GM10847 (cell line): ENCODE measurements around the gene SGCA.

Source experiments
- POLR2A ChIP-seq: IDR thresholded peaks from 2 replicates; pipeline ENCODE4 v1.6.1; 2011; ENCODE audit not compliant: insufficient read length; ENCODE audit errors: extremely low read depth

SGCA gene

GRCh38 chr17:50218771-50219315, 53.0 kb downstream of the SGCA start:
- no peak for TF ChIP-seq POLR2A

DNA sequence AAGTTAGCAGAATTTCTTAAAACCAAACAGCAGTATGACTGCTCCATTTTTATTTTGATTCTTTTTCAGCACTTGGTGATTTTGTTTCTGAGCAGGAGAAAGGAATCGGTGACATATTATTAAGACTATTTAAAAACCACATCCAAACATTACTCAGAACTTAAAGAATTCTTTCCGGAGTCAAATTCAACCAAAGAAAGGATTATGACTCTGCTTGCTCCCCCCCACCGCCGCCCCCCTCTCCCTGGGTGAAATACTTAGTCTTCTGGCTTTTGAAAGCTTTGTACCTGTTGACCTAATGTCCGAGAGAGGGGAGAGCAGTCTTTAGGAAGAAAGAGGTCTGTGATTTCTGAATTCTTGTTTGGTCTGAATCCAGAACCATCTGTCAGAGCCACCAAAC, 53.5 kb downstream of the SGCA start:
- no peak for TF ChIP-seq POLR2A

DNA sequence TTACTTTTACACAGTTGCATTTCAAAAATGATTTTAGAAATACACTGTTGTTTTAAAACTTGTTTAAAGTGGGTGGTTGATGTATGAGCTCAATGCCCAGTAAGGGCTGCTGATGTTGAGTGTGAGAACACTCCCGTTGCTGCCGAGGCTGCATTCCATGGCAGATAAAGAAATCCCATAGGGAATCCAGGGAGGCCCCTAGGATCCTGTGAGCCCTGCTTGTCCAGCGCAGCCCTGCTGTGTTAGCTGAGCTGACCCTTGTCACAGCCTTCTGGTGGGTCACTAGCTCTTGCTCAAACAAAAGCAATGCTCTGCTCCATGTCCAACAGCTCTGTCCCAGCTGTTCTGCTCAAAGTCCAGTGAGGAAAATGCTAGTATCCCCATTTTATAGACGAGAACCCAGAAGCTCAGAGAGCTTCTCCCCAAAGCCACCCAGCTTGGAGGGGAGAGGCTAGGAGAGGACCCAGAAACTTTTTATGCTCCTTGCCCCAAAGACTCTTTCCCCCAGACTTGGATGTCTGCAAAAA, 54.2 kb downstream of the SGCA start:
- no peak for TF ChIP-seq POLR2A

DNA sequence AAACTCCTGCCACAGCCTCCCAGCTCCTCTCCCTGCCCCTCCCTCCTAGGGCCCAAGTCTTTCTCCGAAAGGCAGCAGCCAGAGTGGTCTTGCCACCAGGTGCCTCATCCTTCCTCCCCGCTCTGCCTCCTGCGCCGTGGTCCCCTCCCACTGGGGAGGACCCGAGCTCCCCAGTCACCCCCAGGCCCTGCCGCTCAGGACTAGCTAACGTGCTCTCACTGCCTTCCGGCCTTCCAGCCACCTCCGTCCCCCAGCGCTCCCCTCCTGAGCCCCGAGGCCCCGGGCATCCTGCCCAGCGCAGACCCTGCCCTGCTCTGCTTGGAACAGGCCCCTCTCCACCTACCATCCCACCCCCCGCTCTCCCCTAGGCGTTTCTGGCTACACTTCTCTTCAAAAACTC, 55.0 kb downstream of the SGCA start:
- TF ChIP-seq POLR2A, result no peak

DNA sequence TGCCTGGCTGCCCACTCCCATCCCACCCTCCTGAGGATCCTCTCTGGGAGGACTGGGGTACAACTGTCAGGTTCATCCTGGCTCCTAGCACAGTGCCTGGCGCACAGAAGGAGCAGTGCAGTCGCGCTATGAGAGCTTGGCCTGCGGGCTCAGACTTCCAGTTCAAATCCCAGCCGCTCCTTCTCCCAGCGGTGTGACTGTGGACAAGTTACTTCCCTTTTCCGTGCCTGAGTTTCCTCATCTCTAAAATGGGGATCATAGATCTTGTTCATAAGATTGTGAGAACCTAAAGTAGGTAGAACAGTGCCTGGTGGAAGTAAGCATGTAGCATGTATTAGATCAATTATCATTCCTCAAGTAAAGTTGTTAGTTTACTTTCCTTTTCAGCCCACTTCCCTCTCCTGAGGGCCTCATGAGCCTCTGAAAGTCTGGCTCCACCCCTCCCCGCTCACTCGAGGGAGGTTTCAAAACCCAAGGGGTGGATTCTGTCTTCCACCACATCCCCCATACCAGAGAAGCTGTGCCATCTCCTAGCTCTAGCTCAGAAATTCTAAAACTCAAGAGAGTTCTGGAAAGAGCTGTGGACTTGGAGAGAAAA, 55.6 kb downstream of the SGCA start:
- no peak for TF ChIP-seq POLR2A

DNA sequence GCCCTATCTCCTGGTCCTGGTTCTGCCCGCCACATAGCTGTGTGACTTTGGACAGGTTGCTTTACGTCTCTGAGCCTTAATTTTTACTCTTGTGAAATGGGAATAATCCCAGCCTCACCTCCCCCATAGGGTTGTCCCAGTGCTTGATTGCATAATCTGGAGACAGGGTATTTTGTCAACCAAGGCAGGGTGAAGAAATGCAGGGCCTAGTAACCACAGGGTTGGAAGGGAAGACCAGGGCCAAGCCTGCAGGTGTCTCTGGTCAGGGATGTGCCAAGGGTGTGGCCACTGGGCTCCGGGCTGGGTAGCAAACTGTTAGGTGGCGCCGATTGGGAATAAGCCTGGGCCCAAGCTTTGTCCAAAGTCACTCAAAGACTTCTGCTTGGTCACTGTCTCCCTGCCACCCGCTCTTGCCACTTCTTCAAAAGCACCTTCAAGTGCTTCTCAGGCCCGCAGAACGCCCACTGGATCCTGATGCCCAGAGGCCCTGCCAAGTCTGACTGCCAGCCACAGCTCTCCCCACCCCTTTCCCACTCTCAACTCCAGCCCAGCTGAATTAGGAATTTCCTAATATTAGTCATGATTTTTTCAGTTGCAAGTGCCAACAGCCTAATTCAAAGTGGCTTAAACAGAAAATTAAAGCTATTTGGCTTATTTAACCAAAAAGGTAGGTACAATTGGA, 56.2 kb downstream of the SGCA start:
- no peak for TF ChIP-seq POLR2A

- TF ChIP-seq POLR2A, result no peak
Measured at GRCh38 chr17:50222922-50223321, 57.1 kb downstream of the SGCA start.
